Body of pancreas (tissue), 4 donors: ENCODE measurements around the gene MYL4.
"Not testable (repeated sequence)": the region's sequence is repeated elsewhere in the genome, so short reads cannot be mapped to it uniquely, and the experiment has no call there.

Experiments
- POLR2A ChIP-seq, 3 donors: fragments of 450-650 bp; IDR thresholded peaks; one replicate each; pipeline ENCODE4 v1.6.1; 2016; ENCODE audit warnings: antibody characterized with exemption in 3 of 3, mild to moderate bottlenecking in 2 of 3
- TF ChIP-seq, protein P1 (sequence below), 7 experiments: fragments of 450-650 bp in 4 of 7; fragments of 200-600 bp in 3 of 7; sonication (generic) in 3 of 7; IDR thresholded peaks; one replicate each; pipeline ENCODE4 v1.5.1; 2016 to 2019; ENCODE audit warnings: antibody characterized with exemption in 7 of 7

DNA sequence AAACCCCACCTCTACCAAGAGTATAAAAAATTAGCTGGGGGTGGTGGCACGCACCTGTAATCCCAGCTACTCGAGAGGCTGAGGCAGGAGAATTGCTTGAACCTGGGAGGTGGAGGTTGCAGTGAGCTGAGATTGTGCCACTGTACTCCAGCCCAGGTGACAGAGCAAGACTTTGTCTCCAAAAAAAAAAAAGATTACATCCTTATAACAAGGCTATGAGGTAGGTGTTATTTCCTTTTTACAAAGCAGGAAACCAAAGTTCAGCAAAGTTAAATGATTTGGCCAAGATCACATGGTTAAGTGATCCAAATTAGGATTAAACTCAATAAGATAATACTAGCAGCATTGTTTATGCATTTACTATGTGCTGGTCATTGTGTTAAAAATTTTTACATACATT lies 8.1 kb downstream of the MYL4 start:
- TF ChIP-seq, protein P1, sequence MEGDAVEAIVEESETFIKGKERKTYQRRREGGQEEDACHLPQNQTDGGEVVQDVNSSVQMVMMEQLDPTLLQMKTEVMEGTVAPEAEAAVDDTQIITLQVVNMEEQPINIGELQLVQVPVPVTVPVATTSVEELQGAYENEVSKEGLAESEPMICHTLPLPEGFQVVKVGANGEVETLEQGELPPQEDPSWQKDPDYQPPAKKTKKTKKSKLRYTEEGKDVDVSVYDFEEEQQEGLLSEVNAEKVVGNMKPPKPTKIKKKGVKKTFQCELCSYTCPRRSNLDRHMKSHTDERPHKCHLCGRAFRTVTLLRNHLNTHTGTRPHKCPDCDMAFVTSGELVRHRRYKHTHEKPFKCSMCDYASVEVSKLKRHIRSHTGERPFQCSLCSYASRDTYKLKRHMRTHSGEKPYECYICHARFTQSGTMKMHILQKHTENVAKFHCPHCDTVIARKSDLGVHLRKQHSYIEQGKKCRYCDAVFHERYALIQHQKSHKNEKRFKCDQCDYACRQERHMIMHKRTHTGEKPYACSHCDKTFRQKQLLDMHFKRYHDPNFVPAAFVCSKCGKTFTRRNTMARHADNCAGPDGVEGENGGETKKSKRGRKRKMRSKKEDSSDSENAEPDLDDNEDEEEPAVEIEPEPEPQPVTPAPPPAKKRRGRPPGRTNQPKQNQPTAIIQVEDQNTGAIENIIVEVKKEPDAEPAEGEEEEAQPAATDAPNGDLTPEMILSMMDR (IDR thresholded peaks at IDR 0.05): not testable (repeated sequence)
- TF ChIP-seq POLR2A (IDR thresholded peaks at IDR 0.05): not testable (repeated sequence)
